ENCODE results near the gene SGPP2.

GRCh38 chr2:222430071-222430470, 5.7 kb downstream of the SGPP2 start:
- TF ChIP-seq CTCF (IDR thresholded peaks at IDR 0.05) (no peak), POLR2A (IDR thresholded peaks at IDR 0.05) (no peak)
